ENCODE measurements around the gene HYDIN. TPM values are rescaled to one million over a fixed set of nuclear protein-coding genes. Genes with fewer than 3 reads are reported as not detected.

HYDIN gene
- total RNA-seq, 1 donor from 2014 or later = 1.2 TPM

DNA sequence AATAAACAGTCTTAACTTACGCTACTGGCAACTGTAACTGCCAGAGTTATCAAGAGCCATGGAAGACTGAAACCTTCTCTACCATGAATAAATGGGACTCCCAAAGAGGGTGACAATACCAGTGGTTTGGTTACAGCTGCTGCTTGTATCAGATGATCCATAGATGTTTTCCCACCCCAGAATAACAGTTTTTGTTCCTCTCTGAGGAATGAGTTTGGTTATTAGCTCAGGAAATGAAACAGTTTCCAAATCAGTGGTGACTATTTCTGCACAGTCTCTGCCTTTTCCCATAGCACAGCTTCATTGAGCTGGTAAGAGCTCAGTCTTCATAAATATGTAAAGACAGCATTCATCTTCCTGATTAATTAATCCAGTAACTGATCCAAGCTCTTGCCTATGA is 14.0 kb upstream of the HYDIN start:
- Histone ChIP-seq H3K9me3 (no peaks in the 10 kb centered on the region), H3K27ac (no peak overlapping the region), H3K27me3 (no peaks in the 10 kb centered on the region), H3K4me1 (no peaks in the 10 kb centered on the region), H3K4me3 (no peak overlapping the region), H3K36me3 (no peaks in the 10 kb centered on the region)
- intact Hi-C loops (cut with DNase I) = no loop called here
- DNase-seq (ENCODE audit: low spot score in 2 of 2) = no peak
- no peak for TF ChIP-seq CTCF (IDR thresholded peaks at IDR 0.05)

GRCh38 chr16:71242601-71243000 is 12.1 kb upstream of the HYDIN start:
- Histone ChIP-seq H3K9me3 (no peaks in the 10 kb centered on the region), H3K27ac (no peak overlapping the region), H3K27me3 (no peaks in the 10 kb centered on the region), H3K4me3 (no peak overlapping the region), H3K36me3 (no peaks in the 10 kb centered on the region), H3K4me1 (no peaks in the 10 kb centered on the region)
- intact Hi-C loops (cut with DNase I) = no loop called here
- no peak for TF ChIP-seq CTCF (IDR thresholded peaks at IDR 0.05)
- DNase-seq (ENCODE audit: low spot score in 2 of 2) = no peak

DNA sequence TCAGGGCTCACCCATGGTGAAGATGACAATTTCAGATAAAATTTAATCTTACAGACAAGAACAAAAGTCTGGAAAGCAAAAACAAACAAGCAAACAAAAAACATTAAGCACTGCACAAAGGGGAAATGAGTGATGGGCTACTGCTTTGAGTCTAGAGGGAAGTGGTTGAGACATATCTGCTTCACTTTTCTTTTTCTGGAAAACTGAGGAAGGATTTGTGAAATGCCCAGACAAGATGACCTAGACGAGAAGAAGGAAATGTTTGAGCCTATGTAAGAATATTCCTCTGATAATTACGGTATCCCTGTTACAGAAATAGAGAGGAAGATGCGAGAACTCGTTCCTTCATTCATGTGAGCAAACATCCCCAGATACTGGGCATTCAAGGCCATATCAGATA is 11.5 kb upstream of the HYDIN start:
- no peaks in the 10 kb centered on the region for H3K36me3 ChIP-seq
- no peak for TF ChIP-seq CTCF (IDR thresholded peaks at IDR 0.05)
- no peak for DNase-seq (ENCODE audit: low spot score in 2 of 2)
- H3K9me3 ChIP-seq = no peaks in the 10 kb centered on the region
- no peak overlapping the region for H3K27ac ChIP-seq
- H3K4me3 ChIP-seq = no peak overlapping the region
- no peaks in the 10 kb centered on the region for H3K4me1 ChIP-seq
- intact Hi-C loops (cut with DNase I) = no loop called here
- no peaks in the 10 kb centered on the region for H3K27me3 ChIP-seq

GRCh38 chr16:71229344-71229743 is 1.2 kb downstream of the HYDIN start:
- H3K4me1 ChIP-seq = no peaks in the 10 kb centered on the region
- no peak overlapping the region for H3K27ac ChIP-seq
- H3K4me3 ChIP-seq = no peak overlapping the region
- peaks cover 0 to 20% of the 10 kb centered on the region in 2 donors for H3K9me3 ChIP-seq
- no peaks in the 10 kb centered on the region for H3K27me3 ChIP-seq
- intact Hi-C loops (cut with DNase I) = no loop called here
- DNase-seq (ENCODE audit: low spot score in 2 of 2) = no peak
- no peaks in the 10 kb centered on the region for H3K36me3 ChIP-seq
- no peak for TF ChIP-seq CTCF (IDR thresholded peaks at IDR 0.05)

- Histone ChIP-seq H3K36me3 (no peaks in the 10 kb centered on the region), H3K27me3 (no peaks in the 10 kb centered on the region), H3K27ac (no peak overlapping the region), H3K4me1 (no peaks in the 10 kb centered on the region), H3K9me3 (peaks cover 0 to 28% of the 10 kb centered on the region in 2 donors), H3K4me3 (no peak overlapping the region)
- no peak for TF ChIP-seq CTCF (IDR thresholded peaks at IDR 0.05)
- DNase-seq (ENCODE audit: low spot score in 2 of 2) = no peak
- intact Hi-C loops (cut with DNase I) = no loop called here
Measured at GRCh38 chr16:71226229-71227141, 4.0 kb downstream of the HYDIN start.
